ENCODE measurements around the gene IL12RB1. TPM values are rescaled to one million over a fixed set of nuclear protein-coding genes. Genes with fewer than 3 reads are reported as not detected.
"Not testable (repeated sequence)": the region's sequence is repeated elsewhere in the genome, so short reads cannot be mapped to it uniquely, and the experiment has no call there.

Gene IL12RB1
- total RNA-seq, 1 donor from 2014 or later = 6.2 TPM

GRCh38 chr19:18091217-18091608 lies 4.5 kb upstream of the IL12RB1 start:
- ATAC-seq (peak; percentile 83), DNase-seq (peak; percentile 87)
- intact Hi-C loops (cut with DNase I) = no loop called here
- H3K4me3 ChIP-seq = no peak overlapping the region
- H3K27ac ChIP-seq = peak overlapping the region; percentile 74
- no peaks in the 10 kb centered on the region for H3K36me3 ChIP-seq
- H3K4me1 ChIP-seq = peaks cover 24% of the 10 kb centered on the region
- no peak for TF ChIP-seq CTCF (IDR thresholded peaks at IDR 0.05)
- no peaks in the 10 kb centered on the region for H3K27me3 ChIP-seq
- no peaks in the 10 kb centered on the region for H3K9me3 ChIP-seq

DNA sequence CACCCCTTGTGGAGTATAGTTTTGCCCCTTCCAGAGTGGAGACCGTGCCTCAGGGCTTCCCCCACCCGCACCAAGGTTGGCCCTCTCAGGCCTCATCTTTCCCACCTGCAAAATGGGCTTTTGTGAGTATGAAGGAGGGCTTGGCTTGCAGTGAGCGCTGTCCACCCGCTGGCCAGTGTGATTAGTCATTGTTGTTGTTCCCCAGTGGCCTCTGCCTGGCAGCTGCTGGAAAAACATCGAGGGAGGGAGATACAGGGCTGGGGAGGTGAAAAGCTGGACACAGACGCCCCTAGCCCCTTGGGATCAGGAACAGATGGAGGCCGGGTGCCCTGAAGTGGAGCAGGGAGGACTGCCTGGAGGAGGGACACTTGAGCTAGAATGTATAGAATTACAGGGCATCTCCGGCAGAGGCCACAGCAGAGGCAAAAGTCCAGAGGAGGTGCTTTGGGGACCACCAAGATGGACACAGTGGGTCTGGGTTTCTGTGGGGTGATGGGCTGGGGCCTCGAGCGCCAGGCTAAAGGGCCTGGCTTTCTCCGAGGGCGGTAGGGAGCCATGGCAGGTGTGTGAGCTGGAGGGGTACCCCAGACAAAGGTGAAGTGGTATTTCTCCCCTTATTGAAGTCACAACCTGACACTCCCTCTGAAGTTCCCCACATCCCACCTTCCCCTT lies 3.9 kb upstream of the IL12RB1 start:
- TF ChIP-seq CTCF (IDR thresholded peaks at IDR 0.05) = no peak
- Histone ChIP-seq H3K27me3 (no peaks in the 10 kb centered on the region), H3K9me3 (no peaks in the 10 kb centered on the region), H3K4me3 (no peak overlapping the region), H3K4me1 (peaks cover 24% of the 10 kb centered on the region), H3K27ac (peak overlapping the region; percentile 74), H3K36me3 (no peaks in the 10 kb centered on the region)
- intact Hi-C loops (cut with DNase I) = no loop called here
- DNase-seq (no peak), ATAC-seq (peak; percentile 15)

GRCh38 chr19:18089726-18090125 lies 3.0 kb upstream of the IL12RB1 start:
- Histone ChIP-seq H3K9me3 (no peaks in the 10 kb centered on the region), H3K36me3 (no peaks in the 10 kb centered on the region), H3K27ac (peak overlapping the region; percentile 74), H3K4me3 (no peak overlapping the region), H3K4me1 (peaks cover 24% of the 10 kb centered on the region), H3K27me3 (no peaks in the 10 kb centered on the region)
- ATAC-seq (no peak), DNase-seq (no peak)
- no peak for TF ChIP-seq CTCF (IDR thresholded peaks at IDR 0.05)
- intact Hi-C loops (cut with DNase I) = no loop called here

GRCh38 chr19:18089096-18089541 lies 2.4 kb upstream of the IL12RB1 start:
- Histone ChIP-seq H3K27ac (peak overlapping the region; percentile 66), H3K4me1 (peaks cover 24% of the 10 kb centered on the region)
- intact Hi-C loops (cut with DNase I); H3K4me3 ChIP-seq; H3K9me3 ChIP-seq; H3K27me3 ChIP-seq; H3K36me3 ChIP-seq: not testable (repeated sequence)
- DNase-seq (peak; percentile 79), ATAC-seq (peak; percentile 70)

DNA sequence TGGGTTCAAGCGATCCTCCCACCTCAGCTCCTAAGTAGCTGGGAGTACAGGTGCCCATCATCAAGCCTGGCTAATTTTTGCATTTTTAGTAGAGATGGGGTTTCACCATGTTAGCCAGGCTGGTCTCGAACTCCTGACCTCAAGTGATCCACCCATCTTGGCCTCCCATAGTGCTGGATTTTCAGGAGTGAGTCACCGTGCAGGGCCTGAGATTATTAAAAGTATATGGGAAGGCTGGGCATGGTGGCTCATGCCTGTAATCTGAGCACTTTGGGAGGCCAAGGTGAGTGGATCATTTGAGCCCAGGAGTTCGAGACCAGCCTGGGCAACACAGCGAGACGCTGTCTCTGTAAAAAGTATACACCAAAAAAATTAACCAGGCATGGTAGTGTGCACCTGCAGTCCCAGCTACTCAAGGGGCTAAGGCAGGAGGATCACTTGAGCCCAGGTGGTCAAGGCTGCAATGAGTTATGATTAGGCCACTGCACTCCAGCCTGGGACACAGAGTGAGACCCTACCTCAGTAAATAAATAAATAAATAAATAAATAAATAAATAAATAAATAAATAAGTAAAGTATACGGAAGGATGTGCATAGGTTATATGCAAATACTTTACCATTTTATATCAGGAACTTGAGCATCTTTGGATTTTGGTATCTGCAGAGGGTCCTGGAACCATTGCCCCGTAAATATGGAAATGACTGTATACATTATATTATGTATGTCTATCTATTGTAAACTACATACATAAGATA lies 854 bp downstream of the IL12RB1 start:
- DNase-seq = no peak
- peak overlapping the region; percentile 51 for H3K4me3 ChIP-seq
- TF ChIP-seq CTCF (IDR thresholded peaks at IDR 0.05) = no peak
- H3K27ac ChIP-seq = no peak overlapping the region
- peaks cover 21% of the 10 kb centered on the region for H3K4me1 ChIP-seq
- no peaks in the 10 kb centered on the region for H3K27me3 ChIP-seq
- H3K36me3 ChIP-seq = no peaks in the 10 kb centered on the region
- no peaks in the 10 kb centered on the region for H3K9me3 ChIP-seq
- ATAC-seq = no peak
- intact Hi-C loops (cut with DNase I) = no loop called here

GRCh38 chr19:18083929-18084684 lies 2.6 kb downstream of the IL12RB1 start:
- intact Hi-C loops (cut with DNase I) = no loop called here
- DNase-seq (no peak), ATAC-seq (no peak)
- no peak overlapping the region for H3K4me3 ChIP-seq
- TF ChIP-seq CTCF (IDR thresholded peaks at IDR 0.05) = no peak
- no peaks in the 10 kb centered on the region for H3K27me3 ChIP-seq
- H3K4me1 ChIP-seq = peaks cover 4% of the 10 kb centered on the region
- no peak overlapping the region for H3K27ac ChIP-seq
- H3K36me3 ChIP-seq = no peaks in the 10 kb centered on the region
- H3K9me3 ChIP-seq = no peaks in the 10 kb centered on the region

Data from upper lobe of right lung (tissue), 1 donor.